ENCODE measurements around the gene RHBDD3.

GRCh38 chr22:29300467-29300806, 32.7 kb upstream of the RHBDD3 start:
- no peak for TF ChIP-seq CTCF (IDR thresholded peaks at IDR 0.05; ENCODE audit: low read depth, low read length)
- no peak for TF ChIP-seq EZH2phosphoT487 (IDR thresholded peaks at IDR 0.05; ENCODE audit: low read depth)
